ENCODE results near the gene RPRD2.

RPRD2 gene

DNA sequence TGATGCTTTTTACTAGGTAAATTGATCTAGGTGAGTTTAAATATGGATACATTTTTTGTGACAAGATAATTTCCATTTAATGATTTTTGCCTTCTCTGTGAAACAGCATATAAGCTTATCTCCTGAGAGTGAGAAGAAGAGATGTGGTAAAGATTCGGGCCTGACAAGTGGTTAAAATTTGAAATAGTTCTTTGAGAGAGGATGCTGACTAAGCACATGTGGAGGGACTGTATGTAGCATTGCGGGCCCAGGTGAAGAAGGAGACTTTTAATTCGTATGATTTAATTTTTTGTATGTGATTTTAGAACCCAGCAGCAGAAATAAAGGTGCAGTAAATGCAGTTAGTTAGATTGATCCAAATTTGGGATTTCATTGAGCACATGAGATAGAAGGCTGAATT is 51.9 kb downstream of the RPRD2 start:
- intact Hi-C loops (cut with DNase I; ENCODE audit: low total_unique reads): no loop called here
- TF ChIP-seq, protein P1, sequence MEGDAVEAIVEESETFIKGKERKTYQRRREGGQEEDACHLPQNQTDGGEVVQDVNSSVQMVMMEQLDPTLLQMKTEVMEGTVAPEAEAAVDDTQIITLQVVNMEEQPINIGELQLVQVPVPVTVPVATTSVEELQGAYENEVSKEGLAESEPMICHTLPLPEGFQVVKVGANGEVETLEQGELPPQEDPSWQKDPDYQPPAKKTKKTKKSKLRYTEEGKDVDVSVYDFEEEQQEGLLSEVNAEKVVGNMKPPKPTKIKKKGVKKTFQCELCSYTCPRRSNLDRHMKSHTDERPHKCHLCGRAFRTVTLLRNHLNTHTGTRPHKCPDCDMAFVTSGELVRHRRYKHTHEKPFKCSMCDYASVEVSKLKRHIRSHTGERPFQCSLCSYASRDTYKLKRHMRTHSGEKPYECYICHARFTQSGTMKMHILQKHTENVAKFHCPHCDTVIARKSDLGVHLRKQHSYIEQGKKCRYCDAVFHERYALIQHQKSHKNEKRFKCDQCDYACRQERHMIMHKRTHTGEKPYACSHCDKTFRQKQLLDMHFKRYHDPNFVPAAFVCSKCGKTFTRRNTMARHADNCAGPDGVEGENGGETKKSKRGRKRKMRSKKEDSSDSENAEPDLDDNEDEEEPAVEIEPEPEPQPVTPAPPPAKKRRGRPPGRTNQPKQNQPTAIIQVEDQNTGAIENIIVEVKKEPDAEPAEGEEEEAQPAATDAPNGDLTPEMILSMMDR (IDR thresholded peaks at IDR 0.05): no peak
- DNase-seq: no peak
- Histone ChIP-seq H3K4me1 (peaks cover 0 to 5% (median 1%) of the 10 kb centered on the region in 4 donors), H3K27me3 (no peaks in the 10 kb centered on the region), H3K4me3 (no peak overlapping the region), H3K36me3 (peaks cover 7 to 19% (median 9%) of the 10 kb centered on the region in 3 donors), H3K27ac (no peak overlapping the region), H3K9me3 (no peaks in the 10 kb centered on the region)

DNA sequence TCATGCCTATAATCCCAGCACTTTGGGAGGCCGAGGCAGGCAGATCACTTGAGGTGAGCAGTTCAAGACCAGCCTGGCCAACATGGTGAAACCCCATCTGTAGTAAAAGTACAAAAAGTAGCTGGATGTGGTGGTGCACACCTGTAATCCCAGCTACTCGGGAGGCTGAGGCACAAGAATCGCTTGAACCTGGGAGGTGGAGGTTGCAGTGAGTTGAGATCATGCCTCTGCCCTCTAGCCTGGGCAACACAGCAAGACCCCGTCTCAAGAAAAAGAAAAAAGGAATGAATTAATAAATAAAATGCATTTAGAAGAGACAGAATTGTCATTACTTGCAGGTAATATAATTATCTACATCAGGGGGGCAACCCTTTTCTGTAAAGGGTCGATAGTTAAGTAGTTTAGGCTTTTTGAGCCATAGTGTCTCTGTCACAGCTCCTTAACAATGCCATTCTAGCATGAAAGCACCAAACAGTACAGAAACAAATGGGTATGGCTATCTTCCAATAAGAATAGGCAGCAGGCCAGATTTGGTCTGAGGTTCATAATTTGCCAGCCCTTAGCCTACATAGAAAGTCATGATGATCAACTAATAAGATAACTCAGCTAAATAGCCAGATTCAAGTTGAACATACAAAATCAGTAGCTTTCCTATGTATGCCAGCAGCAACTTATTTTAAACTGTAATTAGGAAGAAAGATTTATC is 56.8 kb downstream of the RPRD2 start:
- DNase-seq: no peak
- no peak overlapping the region for H3K4me3 ChIP-seq
- no peaks in the 10 kb centered on the region for H3K9me3 ChIP-seq
- peaks cover 7 to 19% (median 9%) of the 10 kb centered on the region in 3 donors for H3K36me3 ChIP-seq
- H3K27ac ChIP-seq: no peak overlapping the region
- no peaks in the 10 kb centered on the region for H3K27me3 ChIP-seq
- H3K4me1 ChIP-seq: peaks cover 0 to 8% (median 3%) of the 10 kb centered on the region in 4 donors
- intact Hi-C loops (cut with DNase I; ENCODE audit: low total_unique reads): no loop called here
- TF ChIP-seq, protein P1 (IDR thresholded peaks at IDR 0.05): no peak

GRCh38 chr1:150422541-150422940 is 58.6 kb downstream of the RPRD2 start:
- intact Hi-C loops (cut with DNase I; ENCODE audit: low total_unique reads): no loop called here
- no peak for DNase-seq
- peaks cover 7 to 24% (median 9%) of the 10 kb centered on the region in 3 donors for H3K36me3 ChIP-seq
- TF ChIP-seq, protein P1 (IDR thresholded peaks at IDR 0.05): no peak
- H3K27me3 ChIP-seq: no peaks in the 10 kb centered on the region
- H3K9me3 ChIP-seq: no peaks in the 10 kb centered on the region
- no peak overlapping the region for H3K4me3 ChIP-seq
- H3K4me1 ChIP-seq: peaks cover 0 to 8% (median 3%) of the 10 kb centered on the region in 4 donors
- no peak overlapping the region for H3K27ac ChIP-seq

DNA sequence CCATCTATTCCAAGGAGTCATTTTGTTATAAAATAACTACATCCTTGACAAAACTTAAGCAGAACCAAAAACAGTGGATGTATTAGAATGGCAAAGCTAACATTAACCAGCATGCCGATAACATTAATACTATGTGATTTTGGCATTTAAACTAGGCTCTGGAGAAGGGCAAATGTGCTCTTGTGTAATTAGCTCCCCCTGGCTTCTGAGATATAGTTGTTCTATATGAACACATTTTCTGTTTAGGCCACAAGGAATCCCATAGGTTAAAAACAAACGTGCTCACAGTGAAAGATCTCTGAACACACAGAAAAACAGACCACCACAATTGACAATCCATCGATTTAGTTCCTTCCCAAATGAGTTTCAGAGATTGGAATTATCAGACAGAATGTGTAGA is 65.9 kb downstream of the RPRD2 start:
- no peaks in the 10 kb centered on the region for H3K27me3 ChIP-seq
- H3K9me3 ChIP-seq: no peaks in the 10 kb centered on the region
- TF ChIP-seq, protein P1 (IDR thresholded peaks at IDR 0.05): no peak
- DNase-seq: no peak
- H3K4me1 ChIP-seq: no peaks in the 10 kb centered on the region
- peaks cover 0 to 7% (median 0%) of the 10 kb centered on the region in 3 donors for H3K36me3 ChIP-seq
- intact Hi-C loops (cut with DNase I; ENCODE audit: low total_unique reads): no loop called here
- no peak overlapping the region for H3K27ac ChIP-seq
- no peak overlapping the region for H3K4me3 ChIP-seq

GRCh38 chr1:150441121-150441520 is 77.2 kb downstream of the RPRD2 start:
- Histone ChIP-seq H3K27ac (no peak overlapping the region), H3K36me3 (peaks cover 23 to 40% (median 33%) of the 10 kb centered on the region in 3 donors), H3K4me1 (no peaks in the 10 kb centered on the region), H3K9me3 (no peaks in the 10 kb centered on the region), H3K27me3 (no peaks in the 10 kb centered on the region), H3K4me3 (no peak overlapping the region)
- TF ChIP-seq, protein P1 (IDR thresholded peaks at IDR 0.05): no peak
- intact Hi-C loops (cut with DNase I; ENCODE audit: low total_unique reads): no loop called here
- DNase-seq: no peak
